ENCODE data around the gene TRAPPC11. TPM values are rescaled to one million over a fixed set of nuclear protein-coding genes. Genes with fewer than 3 reads are reported as not detected.

TRAPPC11 gene
- total RNA-seq, 1 experiment from 2014 or later: 36.3 TPM

Other genes starting within 250 kb of the TRAPPC11 start
- 21.7 and 24.7 TPM in 2 replicates for gene CDKN2AIP, start 214.7 kb upstream of the TRAPPC11 start, total RNA-seq (2014; rRNA removed; shearing (Covaris generic))
- 14.9 and 15.7 TPM in 2 replicates for gene ING2, start 154.2 kb upstream of the TRAPPC11 start, total RNA-seq (2014; rRNA removed; shearing (Covaris generic))
- 30.5 and 40.7 TPM in 2 replicates for gene RWDD4, start 108 bp upstream of the TRAPPC11 start, total RNA-seq (2014; rRNA removed; shearing (Covaris generic))
- 0.55 TPM in 1 of 2 replicates, not detected in the other for gene STOX2, start 246.0 kb downstream of the TRAPPC11 start, total RNA-seq (2014; rRNA removed; shearing (Covaris generic))